ENCODE measurements around the gene ZNF423.

The ZNF423 gene

DNA sequence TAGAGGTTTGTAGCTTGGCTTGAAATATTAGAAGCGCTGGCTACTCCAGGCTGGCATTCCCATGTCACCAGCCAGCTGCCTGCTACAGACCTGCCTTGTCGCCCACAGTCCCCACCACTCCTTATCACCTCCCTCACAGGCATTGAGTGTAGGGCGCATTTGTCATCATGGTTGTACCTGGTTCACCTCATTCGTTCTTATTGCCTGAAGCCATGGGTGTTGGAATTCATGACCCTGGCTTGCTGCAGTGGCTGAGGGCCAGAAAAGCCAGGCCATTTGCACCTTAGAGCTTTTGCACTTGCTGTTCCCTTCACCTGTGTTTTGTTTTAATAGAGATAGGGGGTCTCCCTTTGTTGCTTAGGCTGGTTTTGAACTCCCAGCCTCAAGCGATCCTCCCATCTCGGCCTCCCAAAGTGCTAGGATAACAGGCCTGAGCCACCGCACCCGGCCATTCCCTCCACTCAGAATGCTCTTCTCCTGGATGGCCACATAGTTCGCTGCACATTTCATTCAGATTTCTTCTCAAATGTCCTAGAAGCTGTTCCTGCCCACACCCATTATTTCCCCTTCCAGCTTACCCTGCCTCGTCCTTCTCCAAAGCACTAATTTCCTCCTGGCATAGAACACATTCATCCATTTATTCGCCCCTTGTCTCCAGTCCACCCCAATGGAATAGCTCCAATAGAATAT, 384.7 kb downstream of the ZNF423 start:
- no peak for DNase-seq (ENCODE audit: low spot score)

DNA sequence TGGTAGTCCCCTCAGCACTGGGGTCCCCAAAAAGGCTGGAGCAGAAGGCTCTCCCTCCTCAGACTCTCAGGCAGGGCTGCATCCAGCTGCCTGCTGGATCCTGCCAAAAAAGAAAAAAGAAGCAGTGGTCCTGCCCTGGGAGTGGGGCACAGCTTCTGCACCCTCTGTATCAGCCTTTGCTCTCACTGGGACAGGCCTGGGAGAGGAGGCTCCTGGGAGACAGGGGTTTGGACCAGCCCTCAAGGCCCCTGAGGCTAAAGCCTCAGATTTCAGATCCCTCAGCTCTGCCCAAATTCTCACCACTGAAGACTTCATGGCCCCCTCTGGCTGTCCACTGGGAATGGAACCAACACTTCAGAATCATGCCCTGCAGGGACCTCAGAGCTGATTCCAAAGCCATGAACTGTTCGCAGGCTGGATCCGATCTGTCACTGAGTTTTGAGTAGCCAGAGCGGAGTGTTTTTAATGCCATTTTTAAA, 385.4 kb downstream of the ZNF423 start:
- no peak for DNase-seq (ENCODE audit: low spot score)

DNA sequence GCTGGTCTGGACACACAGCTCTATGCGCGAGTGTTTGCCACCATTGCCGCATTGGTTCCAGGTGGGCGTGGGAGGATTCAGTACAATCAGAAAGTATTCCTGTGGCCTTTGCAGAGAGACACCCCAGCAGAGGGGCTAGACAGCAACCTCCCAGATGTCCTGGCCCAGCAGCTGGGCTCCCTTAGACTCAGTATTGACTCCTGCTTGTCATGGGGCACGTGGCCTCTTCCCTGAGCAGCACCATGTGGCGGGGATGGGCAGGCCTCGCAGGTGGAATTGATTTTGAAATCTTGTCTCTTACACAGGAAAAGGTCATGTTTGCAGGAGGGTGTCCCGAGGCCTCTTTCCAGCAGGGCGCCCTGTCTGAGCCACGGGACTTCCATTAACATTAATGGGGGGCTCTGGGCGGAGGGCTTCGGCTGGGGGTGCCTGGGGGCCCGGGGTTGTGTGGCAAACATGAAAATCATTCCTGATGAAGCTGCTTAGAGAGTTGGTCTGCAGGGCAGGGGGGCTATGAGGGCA, 385.9 kb downstream of the ZNF423 start:
- DNase-seq (ENCODE audit: low spot score), result no peak

DNA sequence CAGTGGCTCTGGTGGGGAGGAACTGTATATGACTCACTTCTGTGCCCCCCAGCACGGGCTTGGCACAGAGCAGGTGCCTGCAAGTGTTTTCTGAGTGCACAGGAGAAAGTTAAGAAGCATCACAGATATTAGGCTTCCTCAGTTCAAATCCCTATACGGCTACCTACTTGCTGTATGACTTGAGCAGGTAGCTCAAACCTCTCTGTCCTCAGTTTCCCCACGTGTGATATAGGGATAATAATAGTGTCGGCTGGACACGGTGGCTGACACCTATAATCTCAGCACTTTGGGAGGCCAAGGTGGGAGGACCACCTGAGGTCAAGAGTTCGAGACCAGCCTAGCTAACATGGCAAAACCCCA, 386.6 kb downstream of the ZNF423 start:
- no peak for DNase-seq (ENCODE audit: low spot score)

DNA sequence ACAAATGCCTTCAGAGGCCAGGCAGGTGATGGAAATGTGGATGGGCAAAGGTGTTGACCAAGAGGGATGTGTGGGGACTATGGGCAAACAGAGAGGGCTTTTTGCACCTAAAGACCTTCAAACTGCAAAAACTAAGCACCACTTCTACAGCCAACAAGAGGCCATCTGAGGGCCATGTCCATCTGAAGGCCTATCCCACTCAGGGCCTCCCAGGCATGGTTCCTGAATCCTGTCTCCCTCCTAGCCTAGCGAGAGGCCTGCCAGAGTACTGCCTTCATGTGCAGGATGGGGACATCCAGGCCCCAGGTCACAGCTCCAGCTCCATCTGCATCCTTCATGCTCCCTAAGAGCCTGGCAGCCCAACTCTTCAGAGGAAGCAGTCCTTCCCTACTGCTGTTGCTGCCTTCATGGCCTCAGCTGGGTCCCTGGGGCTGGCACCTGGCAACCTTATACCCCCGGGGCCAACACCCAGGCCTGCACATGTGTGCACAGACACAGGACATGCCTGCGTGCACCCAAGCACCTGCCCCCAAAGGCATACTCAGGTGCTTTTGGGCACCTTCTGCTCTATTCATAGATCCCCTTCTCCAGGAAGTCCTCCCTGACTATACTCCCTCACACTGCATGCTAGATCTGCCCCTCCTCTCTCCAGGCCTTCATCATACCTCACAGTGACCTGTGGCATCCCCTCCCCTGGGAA, 387.2 kb downstream of the ZNF423 start:
- no peak for DNase-seq (ENCODE audit: low spot score)

DNA sequence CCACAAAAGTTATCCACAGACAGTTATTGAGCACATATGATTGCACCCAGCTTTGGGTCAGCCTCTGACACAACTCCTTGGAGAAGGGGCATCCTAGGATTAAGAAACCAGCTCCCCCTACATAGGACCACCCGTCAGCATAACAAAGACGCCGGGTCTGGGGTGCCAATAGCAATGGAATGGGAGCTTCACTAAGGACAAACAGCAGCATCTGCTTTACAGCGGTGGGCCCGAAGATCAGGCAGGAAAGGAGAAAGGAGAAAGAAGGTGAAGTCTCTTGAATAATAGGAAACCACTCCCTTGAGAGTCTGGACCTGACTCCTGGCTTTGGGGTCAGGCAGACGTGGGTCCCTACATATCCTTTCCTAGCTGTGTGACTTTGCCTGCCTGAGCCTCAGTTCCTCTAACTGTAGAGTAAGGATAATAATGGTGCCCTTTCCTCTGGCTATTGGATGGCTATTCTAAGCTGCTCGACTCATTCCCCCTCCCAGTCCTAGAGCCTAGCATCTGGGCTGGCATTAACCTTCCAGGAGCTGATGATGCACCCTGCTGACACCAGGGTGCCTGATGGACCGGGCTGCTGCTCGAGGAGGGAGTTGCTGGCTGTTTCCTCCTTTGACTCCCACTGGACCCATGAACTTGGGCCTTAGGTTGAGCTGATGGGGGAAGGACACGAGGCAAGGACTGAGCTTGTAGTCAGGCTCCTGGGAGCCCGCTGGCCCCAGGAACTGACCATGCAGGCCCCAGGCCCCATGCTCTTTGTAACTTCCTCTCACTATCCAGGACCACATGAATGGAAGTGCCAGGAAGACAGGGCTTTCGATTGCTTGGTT, 388.2 kb downstream of the ZNF423 start:
- no peak for DNase-seq (ENCODE audit: low spot score)

DNA sequence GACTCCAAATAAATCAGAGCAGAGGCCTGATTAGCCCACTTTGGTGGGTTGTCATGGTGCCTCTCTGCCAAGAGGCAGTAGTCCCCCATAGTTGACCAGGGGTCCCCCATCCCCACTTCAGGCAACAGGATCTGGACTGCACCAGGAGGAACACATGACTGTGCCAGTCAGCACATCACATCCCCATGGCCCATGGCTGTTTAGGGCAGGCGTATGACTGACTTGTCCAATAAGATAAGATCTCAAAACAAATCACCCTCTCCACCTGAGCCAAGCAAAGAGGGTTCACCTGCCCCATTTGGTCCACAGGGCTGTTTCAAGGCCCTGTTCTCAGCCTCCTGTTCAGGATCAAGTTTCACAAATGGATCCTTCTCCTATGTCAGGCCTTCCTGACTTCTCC, 389.0 kb downstream of the ZNF423 start:
- no peak for DNase-seq (ENCODE audit: low spot score)

DNA sequence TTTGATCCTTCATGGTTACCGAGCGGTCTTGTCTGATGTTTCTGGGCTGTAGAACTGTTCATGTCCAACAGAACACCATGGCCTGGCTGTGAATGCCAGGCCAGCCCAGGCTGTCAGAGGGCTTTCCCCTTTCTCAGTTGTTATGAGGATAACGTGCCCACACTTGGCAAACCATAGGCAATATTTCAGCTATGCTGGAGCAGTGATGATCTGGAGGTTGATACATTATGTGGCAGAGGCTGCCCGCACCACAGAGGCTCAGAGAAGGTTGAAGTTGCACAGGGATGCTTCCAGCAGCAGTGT, 389.4 kb downstream of the ZNF423 start:
- no peak for DNase-seq (ENCODE audit: low spot score)

DNA sequence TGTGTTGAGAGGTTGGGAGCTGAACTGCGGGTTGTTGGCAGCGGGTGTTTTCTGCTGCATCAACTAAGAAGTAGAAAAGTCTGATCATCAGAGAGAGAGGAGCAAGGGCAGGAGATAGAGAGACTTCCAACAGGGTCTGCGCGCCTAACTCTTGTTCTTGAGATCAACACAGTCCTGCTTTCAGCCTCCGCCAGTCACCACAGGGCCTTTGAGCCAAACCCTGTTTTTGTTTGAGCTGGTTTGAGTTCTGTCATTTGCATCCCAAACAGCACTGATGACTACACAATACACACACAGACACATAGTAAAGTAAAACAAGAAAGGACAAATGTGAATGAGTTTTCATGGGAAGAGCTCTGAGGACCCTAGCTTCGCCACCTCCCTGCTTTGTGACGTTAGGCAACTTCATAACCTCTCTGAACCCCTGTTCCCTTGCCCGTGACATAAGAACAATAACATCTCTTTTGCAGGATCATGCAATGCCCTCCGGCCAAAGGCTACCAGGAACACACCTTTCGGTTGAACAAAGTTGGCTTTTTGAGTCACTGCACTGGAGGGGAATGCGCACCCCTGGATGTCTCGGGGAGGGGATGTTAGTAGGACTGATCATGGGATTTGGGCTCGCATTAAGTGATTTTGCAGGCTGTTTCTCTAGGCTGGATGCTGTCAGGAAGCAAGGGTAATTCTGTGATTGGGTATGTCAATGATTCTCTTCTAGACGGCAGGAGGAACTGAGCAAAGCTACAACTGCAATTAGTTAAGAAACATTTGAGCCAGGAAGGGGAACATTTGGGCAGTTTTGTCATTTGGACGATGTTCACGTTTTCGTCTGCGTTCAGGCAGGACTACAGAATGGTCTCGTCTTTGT, 390.0 kb downstream of the ZNF423 start:
- DNase-seq (ENCODE audit: low spot score), result no peak

DNA sequence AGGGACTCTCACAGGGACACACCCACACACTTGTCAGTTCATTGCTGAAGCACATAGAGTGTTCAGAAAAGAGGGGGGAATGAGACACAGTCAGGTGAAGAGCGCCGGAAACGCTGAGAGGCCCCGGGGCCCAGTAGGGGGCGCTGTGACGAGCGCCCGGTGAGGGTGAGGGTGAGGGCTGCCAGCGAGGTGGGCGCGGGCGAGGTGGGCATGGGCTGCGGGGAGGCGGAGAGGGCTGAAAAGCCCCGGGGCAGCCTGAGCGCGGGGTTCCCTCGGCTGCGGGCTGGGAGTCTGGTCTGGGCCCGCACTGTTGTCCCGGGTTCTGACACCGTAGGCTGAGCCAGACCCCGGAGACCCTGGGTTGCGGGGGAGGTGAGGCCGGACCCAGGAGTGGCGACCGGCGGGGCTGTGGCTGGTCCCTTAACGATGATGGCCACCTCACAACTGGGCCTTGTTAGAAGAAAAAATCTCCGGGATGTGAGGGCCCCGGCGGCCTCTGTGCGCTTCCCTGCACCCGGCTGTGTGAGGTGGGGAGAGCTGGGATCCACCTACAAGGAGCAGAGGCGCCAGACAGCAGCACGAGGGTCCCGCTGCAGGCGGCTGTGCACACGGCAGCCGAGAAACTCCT, 390.9 kb downstream of the ZNF423 start:
- no peak for DNase-seq (ENCODE audit: low spot score)

DNA sequence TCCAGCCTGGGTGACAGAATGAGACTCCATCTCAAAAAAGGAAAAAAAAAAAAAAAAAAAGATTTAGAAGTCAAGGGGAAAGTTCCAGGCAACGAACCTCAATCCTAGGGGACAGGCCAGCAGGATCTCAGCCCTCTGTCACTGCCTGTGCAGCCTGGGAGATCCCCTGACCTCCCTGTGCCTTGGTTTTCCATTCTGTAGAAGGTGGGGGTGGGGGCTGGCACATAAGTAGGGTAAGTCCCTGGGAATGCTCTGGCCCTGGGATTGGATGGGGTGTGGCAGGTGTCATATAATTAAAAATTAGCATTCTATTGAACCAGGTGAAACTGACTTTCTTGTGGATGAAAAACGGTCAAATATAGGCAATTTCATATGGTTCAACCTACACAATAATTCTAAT, 391.8 kb downstream of the ZNF423 start:
- no peak for DNase-seq (ENCODE audit: low spot score)

DNA sequence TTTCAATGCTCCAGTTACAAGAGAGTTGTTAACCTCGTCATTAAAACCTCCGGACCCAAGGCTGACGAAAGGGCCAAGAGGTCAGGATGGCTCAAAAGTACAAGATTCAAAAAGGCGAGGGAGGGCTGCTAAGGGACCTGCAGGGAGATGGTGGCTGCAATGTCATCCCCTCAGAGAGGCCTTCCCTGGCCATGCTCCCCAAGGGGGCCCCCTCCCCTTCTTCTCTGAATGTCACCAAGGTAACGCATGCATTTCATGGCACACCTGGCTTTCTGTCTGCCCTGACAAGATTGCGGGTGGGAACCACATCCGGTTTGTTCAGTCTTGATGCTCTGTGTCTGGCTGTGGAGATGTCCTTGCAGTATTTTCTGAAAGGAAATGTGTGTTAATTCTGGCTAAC, 392.4 kb downstream of the ZNF423 start:
- no peak for DNase-seq (ENCODE audit: low spot score)

DNA sequence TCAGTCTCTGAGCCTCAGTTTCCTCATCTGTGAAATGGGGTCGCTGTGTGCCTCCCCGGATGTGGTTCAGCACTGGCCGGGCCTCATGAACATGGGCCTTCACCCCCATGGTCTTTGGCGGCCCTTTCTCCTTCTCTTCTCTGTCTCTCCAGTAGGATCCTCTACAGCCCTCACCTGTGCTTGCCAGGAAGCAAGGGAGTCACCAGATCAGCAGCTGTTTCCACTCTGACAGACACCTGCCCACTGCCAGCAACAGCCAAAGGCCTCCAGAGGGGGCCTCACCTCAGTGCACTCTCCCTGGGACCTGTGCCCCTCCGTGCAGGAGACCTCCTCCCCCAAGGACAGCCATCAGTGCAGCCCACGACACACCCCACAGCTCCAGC, 392.9 kb downstream of the ZNF423 start:
- no peak for DNase-seq (ENCODE audit: low spot score)

DNA sequence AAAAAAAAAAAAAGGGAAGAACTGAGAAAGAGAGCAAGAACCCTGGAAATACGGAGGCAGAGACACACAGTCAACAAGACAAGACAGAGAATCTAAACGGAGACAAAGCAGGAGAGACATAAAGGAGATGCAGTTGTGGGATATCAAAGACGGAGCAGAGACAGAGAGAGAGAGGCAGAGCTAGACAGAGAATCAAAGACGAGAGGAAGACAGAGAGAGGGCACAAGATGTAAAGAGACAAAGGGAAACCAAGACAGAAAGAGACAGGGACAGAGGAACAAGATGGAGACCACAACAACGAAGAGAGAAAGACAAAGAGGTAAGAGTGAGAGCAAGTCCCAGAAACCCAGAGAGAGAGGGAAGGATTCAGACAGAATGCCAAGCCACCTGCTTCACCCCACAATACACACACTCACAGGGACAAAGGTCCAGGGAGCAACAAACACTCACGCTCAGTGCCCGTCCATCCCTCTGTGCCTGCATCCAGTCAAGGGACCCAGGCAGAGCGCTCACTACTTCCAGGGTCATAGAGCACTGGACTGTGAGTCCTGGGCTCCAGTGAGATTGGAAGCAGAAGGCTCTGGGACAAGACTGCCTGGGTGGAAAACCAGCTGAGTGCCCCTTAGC, 393.4 kb downstream of the ZNF423 start:
- DNase-seq (ENCODE audit: low spot score), result no peak

DNA sequence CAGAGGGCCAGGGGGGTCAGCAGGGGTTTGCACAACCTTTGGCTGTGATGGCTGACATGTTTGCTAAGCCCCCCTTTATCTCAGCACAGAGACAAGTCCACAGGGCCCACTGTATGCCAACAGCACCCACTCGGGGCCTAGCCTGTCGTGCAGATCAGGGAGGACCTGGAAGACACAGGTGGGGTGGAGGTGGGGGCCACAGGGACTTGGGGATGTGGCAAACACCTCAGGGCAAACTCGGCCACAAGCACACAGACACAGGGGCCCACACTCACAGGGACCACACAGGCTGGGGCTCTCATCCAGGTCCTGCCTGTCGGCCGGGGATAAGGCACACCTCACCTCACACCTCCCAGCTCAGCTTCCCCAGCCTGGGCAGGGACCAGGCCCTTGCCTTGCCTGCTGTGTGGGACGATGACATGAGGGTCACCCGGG, 394.4 kb downstream of the ZNF423 start:
- no peak for DNase-seq (ENCODE audit: low spot score)

DNA sequence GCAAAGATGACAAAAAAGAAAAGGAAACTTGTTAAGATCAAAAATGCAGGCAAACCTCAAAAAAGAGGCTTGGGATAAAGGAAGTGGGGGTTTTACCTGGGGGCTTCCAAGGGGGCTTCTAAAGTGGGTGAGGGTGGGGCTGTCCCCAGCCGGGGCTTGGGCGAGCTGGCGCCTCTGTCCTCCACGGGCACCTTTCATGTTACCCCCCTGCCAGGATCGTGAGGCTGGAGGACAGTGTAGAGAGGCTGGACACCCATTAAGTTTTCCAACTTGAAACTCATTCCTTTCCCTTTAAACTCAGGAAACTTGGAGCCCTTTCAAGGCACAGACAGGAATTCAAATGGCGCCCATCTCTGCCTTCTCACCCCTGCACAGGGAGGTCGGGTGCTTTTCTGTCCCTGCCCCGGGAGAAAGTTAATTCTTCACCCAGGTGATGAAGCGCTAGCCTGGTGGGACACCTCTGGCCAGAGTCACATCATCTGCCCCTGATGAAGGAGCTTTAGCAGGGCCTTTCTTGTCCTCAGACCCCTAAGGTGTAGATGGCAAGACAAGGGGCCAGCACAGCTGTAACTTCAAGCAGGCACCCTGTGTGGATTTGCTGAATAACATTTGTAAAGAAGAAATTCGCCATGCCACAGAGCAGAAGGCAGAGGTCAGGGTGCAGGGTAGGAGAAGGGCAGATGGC, 395.0 kb downstream of the ZNF423 start:
- no peak for DNase-seq (ENCODE audit: low spot score)

DNA sequence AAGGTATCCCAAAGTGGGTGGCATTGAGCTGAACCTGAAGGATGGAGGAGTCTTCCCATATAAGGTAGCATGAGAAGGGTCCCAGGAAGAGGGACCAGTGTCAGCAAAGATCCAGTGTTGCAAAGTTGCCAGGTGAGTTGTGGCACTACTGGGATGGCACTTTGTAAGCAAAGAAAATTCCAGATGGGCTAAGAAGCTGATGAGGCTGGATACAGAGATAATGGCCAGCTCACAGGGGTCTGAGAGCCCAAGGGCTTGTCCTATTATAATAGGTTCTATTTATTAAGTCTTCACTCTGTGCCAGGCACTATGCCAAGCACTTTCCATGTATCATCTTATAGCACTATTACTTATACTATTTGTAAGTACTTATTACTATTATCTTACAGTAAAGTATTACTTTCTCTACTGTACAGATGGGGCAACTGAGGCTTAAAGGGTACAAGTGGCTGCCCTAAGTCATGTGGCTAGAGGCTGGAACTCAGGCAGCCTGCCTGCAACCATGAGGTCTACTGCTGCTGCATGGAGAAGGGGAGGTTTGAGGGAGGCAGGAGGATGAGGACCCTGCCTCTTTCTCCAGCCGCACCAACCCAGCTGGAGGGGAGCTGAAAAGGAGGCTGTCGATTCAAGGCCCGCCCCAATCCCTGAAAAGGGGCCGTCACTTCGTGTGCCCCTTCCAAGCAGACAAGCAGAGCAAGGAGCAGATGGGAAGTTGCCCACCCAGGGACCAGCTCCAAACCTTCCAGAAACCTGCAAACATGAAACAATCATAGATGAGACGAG, 395.8 kb downstream of the ZNF423 start:
- DNase-seq (ENCODE audit: low spot score), result no peak

DNA sequence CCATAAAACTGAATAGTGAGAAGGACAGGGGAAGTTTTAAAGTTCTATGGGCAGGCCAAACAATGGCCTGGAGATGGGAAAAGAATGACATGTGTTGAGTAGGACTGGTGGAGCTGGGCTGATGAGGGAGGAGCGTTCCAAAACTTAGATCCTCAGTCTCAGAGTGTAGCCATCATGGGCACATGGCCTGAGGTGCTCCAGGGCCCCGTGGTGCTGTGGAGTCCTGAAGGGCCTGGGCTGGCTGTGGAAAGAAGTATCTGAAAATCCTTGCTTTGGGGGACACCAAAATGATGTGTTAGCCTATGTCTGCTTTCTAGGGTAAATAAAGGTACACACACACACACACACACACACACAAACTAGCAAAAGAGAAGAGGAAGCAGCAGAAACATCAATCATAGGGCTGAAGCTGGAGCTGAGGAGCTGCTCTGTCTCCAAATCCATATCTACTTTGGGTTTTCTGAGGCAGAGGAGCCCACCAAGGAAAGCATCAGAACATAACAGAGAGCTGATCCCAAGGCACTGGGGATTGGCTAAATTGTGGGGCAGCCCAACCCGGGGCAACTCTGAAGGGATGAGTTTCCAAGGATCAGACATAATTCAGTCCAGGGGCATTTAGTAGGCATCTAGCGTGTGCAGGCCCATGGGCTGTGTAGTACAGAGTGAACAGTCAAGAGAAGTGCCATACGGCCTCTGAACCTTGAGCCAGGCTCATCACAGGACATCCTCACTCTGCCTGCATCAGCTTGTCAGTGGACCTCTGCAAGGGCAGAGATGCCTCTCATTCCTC, 397.1 kb downstream of the ZNF423 start:
- DNase-seq (ENCODE audit: low spot score), result no peak

DNA sequence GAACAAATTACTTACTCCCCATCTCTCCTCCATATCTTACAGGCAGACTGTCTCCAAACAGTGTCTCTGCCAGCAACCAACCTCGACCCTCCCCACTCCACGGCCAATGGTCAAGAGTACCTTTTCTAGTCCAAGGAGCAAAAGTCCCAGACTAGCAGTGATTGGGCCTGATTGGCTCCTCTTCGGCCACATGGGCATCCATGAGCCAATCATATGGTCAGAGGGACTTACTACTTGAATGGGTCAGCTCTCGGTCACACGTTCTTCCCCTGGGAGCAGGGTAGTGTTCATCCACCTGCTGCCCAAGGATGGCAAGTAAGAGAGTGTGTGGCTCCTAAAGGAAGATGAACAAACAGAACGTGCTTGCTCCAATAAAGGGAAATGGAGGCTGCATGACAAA, 397.7 kb downstream of the ZNF423 start:
- no peak for DNase-seq (ENCODE audit: low spot score)
